ENCODE measurements around the gene GSG1. TPM values are rescaled to one million over a fixed set of nuclear protein-coding genes. Genes with fewer than 3 reads are reported as not detected.

The GSG1 gene
- total RNA-seq, 3 donors from 2014 or later = not detected

DNA sequence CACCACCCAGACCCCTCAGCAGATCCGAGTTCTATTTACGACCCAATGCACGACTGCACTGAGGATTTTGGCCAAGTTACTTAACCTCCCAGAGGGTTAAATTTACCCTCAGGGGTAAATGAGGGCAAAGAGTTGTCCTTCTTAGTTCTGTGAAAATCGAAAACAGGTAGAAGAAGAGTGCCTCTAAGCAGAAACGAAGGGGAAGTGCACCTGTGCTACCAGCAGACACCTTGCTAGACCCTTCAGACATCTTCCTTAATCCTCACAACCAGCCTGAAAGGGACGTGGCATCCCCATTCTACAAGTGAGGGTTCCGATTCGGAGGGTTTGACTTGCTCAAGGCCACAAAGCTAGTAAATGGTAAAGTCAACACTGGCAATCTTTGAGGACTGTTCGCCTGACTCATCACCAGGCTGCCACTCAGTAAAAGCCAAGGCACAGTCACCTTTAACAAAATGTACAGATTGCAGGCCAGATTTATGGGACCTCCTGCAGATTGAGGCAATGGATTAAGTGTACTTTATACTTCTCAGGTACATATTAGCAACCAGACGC lies 1.6 kb downstream of the GSG1 start:
- H3K9me3 ChIP-seq = no peaks in the 10 kb centered on the region
- intact Hi-C loops (cut with DNase I, micrococcal nuclease) = loop anchor here in 1 of 2 donors (5.0 kb wide), 1 partner anchor 95 kb away; the partner anchor contains the start of gene EMP1
- TF ChIP-seq, protein P1, sequence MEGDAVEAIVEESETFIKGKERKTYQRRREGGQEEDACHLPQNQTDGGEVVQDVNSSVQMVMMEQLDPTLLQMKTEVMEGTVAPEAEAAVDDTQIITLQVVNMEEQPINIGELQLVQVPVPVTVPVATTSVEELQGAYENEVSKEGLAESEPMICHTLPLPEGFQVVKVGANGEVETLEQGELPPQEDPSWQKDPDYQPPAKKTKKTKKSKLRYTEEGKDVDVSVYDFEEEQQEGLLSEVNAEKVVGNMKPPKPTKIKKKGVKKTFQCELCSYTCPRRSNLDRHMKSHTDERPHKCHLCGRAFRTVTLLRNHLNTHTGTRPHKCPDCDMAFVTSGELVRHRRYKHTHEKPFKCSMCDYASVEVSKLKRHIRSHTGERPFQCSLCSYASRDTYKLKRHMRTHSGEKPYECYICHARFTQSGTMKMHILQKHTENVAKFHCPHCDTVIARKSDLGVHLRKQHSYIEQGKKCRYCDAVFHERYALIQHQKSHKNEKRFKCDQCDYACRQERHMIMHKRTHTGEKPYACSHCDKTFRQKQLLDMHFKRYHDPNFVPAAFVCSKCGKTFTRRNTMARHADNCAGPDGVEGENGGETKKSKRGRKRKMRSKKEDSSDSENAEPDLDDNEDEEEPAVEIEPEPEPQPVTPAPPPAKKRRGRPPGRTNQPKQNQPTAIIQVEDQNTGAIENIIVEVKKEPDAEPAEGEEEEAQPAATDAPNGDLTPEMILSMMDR (IDR thresholded peaks at IDR 0.05) = no peak
- H3K36me3 ChIP-seq (ENCODE audit: low read depth) = no peaks in the 10 kb centered on the region
- ATAC-seq = peak; percentile 64
- no peak overlapping the region for H3K4me3 ChIP-seq
- peaks cover 25% of the 10 kb centered on the region for H3K4me1 ChIP-seq (ENCODE audit: low read depth)
- DNase-seq = no peak

DNA sequence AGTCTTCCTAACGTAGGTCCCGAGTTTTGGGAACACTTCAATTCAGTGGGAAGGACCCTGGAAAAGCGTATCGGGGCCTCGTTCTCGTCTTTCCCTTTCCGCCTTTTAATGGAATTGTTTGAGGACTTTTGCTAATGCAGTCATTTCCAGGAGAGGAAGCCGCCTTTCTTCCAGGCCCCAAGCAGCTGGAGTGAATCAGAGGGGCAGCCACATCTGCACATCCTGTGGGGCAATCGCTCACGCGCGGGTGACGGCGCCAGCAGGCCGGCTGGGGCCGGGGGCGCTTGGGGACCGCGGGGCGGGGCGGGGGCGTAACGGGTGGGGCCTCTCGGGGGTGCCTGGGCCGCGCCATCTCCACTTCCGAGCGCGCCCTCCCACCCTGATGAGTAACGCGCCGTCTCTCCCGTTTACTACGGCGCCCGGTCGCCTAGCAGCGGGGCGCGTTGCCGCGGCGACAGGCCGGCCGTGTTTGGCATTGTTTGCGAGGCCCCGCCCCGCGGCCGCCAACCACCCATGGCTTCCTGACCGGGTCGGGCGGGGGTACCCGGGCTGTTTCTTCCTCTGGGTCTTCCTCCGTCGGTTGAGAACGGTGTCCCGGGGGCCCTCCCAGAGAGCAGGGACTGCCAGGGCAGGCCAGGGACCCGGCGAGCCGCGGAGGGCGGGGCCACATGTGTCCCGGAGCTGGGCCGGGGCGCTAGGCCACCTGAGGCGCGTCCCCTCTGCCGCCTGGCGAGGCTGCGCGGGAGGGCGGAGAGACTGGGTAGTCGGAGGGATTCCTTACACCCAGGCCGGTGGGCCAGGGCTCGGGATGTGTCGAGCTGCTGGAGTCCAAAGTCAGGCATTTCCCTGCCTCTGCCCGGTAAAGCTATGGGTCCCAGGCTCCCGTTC lies 2.3 kb downstream of the GSG1 start:
- peak; percentile 90 to 95 (median 91) for DNase-seq
- peaks cover 25% of the 10 kb centered on the region for H3K4me1 ChIP-seq (ENCODE audit: low read depth)

DNA sequence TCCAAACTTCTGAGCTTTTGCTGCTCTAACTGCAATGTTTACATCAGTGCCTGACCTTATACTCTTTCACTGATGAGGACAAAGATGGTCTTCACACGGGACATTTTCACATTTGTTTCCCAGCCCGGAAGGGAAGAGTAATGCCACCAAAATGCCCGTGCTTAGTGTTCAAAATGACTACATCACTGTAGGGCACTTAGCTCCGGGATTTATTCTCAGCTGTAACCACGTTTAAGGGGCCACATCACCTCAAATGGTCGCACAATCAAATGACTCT lies 2.9 kb downstream of the GSG1 start:
- TF ChIP-seq, protein P1 (IDR thresholded peaks at IDR 0.05) = no peak
- intact Hi-C loops (cut with DNase I, micrococcal nuclease) = loop anchor here in 1 of 2 donors (5.0 kb wide), 1 partner anchor 97 kb away; the partner anchor contains the start of gene EMP1
- no peaks in the 10 kb centered on the region for H3K9me3 ChIP-seq
- peaks cover 25% of the 10 kb centered on the region for H3K4me1 ChIP-seq (ENCODE audit: low read depth)
- H3K4me3 ChIP-seq = no peak overlapping the region
- DNase-seq = no peak
- H3K36me3 ChIP-seq (ENCODE audit: low read depth) = no peaks in the 10 kb centered on the region
- ATAC-seq = no peak

More for the DNA sequence above, 2.3 kb downstream of the GSG1 start:
- TF ChIP-seq, protein P1 (IDR thresholded peaks at IDR 0.05) = no peak
- Histone ChIP-seq H3K4me3 (peak overlapping the region; percentile 11), H3K36me3 (ENCODE audit: low read depth) (no peaks in the 10 kb centered on the region), H3K9me3 (no peaks in the 10 kb centered on the region)
- ATAC-seq = peak; percentile 84
- intact Hi-C loops (cut with DNase I, micrococcal nuclease) = loop anchor here in 1 of 2 donors (5.0 kb wide), 1 partner anchor 96 kb away; the partner anchor contains the start of gene EMP1

DNA sequence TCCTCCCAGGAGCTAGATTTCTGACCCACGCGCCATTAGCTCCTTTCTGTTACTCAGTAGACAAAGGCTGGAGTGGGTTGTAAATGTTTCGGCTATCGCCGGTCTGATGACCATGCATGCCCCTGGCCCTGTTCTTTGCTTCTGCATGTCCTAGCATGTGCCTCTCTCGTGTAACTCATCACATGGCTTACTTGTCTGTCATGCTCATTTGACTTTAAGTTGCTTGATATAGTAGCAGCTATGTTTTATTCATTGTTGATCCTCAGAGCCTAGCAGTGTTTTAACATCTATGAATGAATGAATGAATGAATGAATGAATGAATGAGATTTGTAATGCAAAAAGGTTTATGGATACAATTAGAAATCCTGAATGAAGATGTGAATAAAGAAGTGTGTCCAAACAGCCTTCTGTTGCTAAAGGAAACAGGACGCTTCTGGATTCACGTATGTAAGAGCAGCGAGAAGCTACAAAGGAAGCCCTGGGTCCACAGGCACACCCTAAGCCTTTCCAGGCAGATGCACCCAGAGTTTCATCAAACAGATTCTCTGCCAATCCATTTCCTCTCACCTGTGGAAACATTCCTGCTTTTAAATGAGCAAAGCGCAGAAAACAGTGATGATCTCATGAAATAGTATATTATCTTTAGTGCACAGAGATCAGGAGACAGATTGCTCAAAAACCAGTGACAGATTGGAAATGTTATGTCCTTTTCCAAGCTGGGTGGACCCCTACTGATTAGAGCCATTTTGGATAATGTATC lies 3.4 kb downstream of the GSG1 start:
- Histone ChIP-seq H3K4me1 (ENCODE audit: low read depth) (peaks cover 25% of the 10 kb centered on the region), H3K36me3 (ENCODE audit: low read depth) (no peaks in the 10 kb centered on the region), H3K4me3 (no peak overlapping the region), H3K9me3 (no peaks in the 10 kb centered on the region)
- TF ChIP-seq, protein P1 (IDR thresholded peaks at IDR 0.05) = no peak
- no peak for DNase-seq
- intact Hi-C loops (cut with DNase I, micrococcal nuclease) = loop anchor here (5.0 to 10.0 kb wide), 2 partner anchors 97 to 105 kb away; partner anchors contain the start of gene EMP1 (in 1 of the 2)
- no peak for ATAC-seq

DNA sequence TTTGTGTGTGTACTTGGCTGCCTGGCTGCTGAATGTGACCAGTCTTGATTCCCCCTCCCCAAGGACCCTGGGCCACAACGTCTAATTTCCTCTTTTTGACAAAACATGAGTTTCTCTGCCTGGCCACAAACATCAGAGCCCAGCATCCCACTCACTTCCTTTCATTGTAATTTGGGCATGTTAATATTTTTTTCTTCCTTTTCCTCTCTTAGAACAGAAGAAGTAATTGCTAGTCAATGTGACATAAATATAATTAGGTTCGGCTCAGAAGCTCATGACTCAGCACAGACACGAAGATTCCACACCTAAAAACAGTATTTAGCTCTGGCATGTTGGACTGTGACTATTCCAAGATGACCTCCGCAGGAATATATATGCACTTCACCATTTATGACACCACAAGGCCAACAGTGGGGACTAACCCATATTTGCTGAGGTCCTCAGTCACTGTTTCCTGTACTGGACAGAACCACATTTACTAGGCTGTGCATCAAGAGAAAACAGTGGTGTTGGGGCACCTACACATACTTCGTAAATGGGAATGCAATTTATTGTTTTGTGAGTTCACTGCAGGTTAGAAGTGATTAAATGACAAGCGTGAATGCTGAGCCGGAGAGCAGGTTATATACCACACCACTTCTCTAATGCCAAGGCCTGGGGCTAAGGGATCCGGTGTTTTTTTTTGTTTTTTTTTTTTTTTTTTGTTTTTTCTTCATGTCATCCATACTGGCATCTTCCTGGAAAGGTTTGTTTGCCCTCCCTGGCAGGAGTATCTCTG lies 4.2 kb downstream of the GSG1 start:
- TF ChIP-seq, protein P1 (IDR thresholded peaks at IDR 0.05) = no peak
- no peak overlapping the region for H3K4me3 ChIP-seq
- DNase-seq (peak in 1 of 3 donors; percentile 30), ATAC-seq (peak; percentile 5)
- no peaks in the 10 kb centered on the region for H3K9me3 ChIP-seq
- H3K4me1 ChIP-seq (ENCODE audit: low read depth) = peaks cover 25% of the 10 kb centered on the region
- intact Hi-C loops (cut with DNase I, micrococcal nuclease) = loop anchor here in 1 of 2 donors (10.0 kb wide), 1 partner anchor 106 kb away; no protein-coding TSS in a partner anchor
- no peaks in the 10 kb centered on the region for H3K36me3 ChIP-seq (ENCODE audit: low read depth)
